ENCODE measurements around the gene PSMA5.
"Not testable (repeated sequence)": the region's sequence is repeated elsewhere in the genome, so short reads cannot be mapped to it uniquely, and the experiment has no call there.

Gene PSMA5

DNA sequence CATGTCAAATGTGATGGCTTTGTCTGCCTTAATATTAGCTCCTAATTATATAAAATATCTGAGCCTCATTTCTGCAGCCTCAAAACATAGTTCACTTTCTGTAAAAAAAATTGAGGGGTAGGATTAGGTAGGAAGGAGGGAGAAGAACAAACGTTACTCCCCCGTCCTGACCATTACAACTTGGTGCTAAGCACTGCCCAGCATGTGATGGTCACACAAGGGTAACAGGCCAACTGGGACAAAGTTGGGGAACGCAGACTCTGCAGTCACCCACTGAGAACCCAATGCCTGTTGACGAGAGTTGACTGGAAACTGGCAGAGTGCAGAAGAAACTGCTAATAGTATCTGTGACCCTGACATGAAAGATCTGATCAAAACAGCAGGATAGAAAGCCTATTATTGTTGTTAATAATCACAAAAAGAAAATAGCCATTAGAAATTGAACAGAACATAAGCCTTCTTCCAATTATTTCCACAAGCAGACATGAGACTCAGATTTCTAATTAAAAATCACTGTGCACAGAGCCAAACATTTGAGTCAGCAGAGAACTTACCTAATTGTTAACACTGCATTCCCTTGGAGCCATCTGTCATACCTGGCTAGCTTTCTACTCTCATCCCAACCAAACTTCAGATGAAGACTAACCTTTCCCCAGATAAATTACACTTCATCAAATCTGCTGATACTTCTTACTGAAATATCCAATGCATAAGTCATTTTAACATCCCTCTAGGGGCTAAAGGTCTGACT, 34.0 kb downstream of the PSMA5 start:
- DNase-seq = no peak

DNA sequence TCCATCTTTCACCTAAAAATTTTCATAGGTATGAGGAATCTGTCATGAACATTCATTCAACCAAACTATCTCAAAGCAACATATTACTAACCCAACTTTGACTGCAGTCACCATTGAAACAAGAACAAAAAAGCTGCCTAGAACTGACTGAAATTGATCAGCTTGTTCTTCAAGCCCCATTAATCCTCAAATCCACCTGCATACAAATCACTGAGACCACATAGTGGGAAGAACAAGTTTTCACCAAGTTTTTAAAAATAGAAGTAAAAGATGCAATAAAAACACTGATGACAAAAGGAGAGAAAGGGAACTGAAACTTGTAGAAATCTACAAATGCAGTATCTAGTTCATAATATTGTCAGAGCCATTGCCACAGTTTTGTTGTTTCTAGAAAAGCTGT, 34.6 kb downstream of the PSMA5 start:
- no peak for DNase-seq

DNA sequence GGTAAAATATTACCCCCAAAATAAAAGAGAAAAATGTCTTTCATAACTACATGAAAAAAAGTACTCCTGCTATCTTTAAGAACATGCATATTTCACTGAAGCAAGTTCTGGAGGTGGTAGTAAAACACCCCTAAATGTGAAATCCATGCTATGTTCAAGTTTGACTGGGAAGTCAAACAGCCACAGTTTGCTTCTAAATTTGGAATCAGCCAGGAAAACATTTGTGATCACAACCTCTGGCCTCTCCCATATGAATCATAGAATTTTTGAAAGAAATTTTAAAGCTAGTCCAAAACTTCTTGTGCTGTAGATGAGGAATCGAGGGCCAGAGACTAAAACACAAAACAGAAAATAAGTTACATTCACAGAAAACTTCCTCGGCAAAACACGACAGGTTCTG, 35.1 kb downstream of the PSMA5 start:
- no peak for DNase-seq

DNA sequence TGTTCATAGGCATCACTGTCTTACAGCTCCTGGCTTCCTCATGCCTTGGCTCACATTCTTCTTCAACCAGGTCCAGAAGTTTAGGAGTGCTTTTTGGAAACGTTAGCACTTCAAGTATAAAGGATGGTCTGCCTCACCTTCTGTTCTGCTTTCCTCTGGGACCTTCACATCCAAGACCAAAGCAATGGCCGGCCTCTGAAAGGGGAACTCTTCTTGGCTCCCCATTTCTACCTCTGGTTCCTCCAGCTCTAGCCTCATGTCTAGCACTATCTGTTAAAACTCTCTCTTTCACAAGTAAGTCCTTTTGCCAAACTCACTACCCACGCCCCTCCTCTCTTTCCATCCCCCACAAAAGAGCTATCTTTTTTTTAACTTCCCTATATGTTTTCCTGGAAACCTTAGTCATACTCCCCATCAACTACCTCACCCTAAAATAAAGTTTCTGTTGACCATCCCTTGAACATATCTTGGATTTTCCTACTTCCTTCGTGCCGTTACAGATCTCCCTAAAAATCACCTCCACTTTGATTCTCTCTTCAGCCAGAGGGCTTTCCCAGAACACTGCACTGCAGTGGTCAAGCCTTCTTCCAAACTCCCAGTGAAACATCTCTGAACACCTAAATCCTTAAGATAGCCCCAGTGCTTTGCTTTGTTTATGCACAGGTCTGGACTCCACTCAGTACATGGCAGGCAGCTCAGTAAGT, 36.5 kb downstream of the PSMA5 start:
- DNase-seq = no peak

- DNase-seq = no peak
Measured at GRCh38 chr1:109388884-109389637, 37.2 kb downstream of the PSMA5 start.

DNA sequence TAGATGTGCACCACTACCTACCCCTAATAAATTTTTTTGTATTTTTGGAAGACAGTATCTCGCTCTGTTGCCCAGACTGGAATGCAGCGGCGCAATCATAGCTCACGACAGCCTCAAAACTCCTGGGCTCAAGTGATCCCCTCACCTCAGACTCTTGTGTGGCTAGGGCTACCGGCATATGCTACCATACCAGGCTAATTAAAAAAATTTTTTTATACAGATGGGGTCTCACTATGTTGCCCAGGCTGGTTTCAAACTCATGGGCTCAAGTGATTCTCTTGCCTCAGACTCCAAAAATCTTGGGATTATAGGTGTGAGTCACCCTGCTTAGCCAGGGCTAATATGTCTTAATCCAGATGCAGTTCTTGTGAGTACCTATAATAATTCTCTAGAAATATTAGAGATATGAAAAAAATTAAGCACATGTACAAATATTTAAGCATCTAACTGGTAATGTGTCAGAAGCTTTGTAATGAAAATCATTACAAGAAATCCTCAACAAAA, 38.0 kb downstream of the PSMA5 start:
- DNase-seq = no peak

GRCh38 chr1:109386054-109386717, 40.1 kb downstream of the PSMA5 start:
- no peak for DNase-seq

DNA sequence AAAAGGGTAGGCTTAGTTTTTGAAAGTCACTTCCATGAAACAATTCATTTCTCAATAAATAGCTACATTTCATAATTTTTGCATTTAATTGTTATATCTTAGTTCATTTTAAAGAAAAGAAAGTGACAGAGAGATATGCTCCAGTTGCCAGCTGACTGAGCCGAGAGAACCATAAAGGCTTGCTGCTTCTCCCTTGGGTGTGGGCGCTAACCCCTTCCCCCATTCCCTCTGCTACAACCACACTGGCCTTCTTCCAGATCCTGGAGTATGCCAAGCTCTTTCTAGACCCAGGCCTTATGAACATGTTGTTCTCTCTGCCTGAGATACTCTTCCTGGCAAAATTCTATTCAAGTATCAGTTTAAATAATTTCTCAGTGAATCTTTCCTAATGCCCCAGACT, 40.8 kb downstream of the PSMA5 start:
- no peak for DNase-seq

DNA sequence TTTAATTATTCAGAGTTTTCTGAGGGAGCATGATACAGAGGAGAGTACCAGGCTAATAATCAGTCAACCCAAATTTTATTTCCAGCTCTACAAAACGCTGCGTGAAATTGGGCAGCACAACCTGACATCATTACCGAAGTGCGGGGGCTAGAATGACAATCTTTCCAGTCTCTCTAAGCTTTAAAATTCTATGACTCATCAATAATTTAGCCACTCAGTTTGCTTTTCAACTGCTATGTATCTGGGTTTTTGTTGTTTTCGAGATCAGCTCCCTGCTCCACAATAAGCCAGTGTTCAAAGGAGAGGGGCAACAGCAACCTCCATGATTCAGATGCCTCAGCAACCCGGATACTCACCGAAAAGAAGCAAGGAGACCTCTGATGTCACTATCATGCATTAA, 42.4 kb downstream of the PSMA5 start:
- DNase-seq = no peak

GRCh38 chr1:109383087-109383779, 43.0 kb downstream of the PSMA5 start:
- no peak for DNase-seq

- DNase-seq = no peak
Measured at GRCh38 chr1:109381573-109381972, 44.7 kb downstream of the PSMA5 start.

DNA sequence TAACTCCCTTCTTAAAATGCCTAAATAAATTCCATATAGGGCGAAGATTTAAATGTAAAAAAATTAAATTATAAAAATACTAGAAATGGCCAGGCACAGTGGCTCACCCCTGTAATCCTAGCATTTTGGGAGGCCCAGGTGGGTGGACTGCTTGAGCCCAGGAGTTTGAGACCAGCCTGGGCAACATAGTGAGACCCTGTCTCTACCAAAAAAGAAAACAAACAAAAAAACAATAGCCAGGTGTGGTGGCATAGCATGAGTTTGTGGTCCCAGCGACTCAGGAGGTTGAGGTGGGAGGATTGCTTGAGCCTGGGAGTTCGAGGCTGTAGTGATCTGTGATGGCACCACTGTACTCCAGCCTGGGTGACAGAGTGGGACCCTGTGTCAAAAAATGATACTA, 46.3 kb downstream of the PSMA5 start:
- DNase-seq = no peak

- no peak for DNase-seq
Measured at GRCh38 chr1:109379422-109379821, 46.8 kb downstream of the PSMA5 start.

DNA sequence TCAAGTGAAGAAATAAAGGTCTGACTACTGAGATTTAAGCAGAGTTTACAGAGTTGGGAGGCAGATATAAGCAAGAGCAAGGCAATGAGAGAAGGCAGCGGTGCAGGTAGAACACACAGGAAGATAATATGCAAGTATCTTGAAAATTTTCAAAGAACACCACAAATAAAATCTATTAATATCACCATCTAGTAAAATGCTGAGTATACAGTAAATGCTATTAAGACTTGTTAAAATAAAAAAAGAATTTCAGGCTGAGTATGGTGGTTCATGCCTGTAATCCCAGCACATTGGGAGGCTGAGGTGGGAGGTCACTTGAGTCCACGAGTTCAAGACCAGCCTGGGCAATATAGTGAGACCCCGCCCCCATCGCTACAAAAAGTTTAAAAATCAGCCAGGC, 48.5 kb downstream of the PSMA5 start:
- no peak for DNase-seq

DNA sequence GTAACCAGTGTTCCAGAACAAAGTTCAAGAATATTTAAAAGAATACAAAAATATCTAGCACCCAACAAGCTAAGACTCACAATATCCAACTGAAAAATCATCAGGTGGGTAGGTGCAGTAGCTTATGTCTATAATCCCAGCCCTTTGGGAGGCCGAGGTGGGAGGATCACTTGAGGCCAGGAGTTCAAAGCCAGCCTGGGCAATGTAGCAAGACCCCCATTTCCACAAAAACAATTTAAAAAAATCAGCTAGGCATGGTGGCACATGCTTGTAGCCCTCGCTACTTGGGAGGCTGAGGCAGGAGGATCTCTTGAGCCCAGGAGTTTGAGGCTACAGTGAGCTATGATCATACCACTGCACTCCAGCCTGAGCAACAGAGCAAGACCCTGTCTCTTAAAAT, 52.6 kb downstream of the PSMA5 start:
- not testable (repeated sequence) for DNase-seq

GRCh38 chr1:109373126-109373525, 53.1 kb downstream of the PSMA5 start:
- DNase-seq = no peak

GRCh38 chr1:109372281-109372680, 54.0 kb downstream of the PSMA5 start:
- no peak for DNase-seq

DNA sequence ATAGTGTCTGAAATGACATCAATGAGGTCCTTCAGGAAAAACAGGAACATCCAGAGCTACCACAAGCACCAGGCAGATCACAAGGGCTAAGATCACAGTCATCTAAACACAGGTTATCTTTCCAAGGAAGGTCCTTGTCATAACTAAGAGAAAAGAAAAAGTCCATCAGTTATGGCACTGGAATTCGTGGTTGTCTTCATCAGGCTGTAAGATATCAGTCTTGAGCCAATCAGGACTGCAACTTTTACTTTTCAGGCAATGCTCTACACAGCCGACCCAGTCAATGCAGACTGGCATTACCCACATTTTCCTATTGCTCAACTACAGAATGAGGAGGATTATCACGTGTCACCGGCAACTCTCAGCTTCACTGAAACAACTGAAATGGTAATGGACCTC, 54.9 kb downstream of the PSMA5 start:
- no peak for DNase-seq

DNA sequence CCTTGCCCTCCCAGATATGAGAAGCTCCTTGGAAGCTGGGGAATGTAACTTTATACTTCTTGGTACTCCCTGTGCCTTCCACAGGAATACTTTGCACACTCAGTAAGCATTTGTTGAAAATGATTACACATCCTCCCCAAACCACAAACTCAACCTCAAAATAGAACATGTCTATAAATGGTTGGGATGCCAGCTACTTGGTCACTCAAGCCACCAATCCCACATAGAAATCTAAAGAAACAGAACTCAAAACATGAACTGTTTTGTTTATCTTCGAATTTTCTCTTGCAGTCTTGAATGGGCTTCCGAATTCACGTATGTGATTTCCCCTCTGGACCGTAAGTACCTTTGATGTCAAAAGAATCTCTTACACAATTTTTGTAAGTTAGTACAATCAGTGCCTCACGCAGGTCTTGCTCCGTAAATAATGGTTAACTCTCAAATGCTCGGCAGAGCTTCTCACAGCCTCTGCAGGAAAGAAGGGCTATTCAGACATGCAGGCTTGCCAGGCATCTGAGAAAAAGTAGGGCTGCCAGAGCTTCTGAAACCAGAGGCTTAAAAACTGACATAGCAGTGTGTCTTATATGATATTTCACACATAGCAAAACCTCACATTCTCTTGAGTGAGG, 55.4 kb downstream of the PSMA5 start:
- DNase-seq = no peak

DNA sequence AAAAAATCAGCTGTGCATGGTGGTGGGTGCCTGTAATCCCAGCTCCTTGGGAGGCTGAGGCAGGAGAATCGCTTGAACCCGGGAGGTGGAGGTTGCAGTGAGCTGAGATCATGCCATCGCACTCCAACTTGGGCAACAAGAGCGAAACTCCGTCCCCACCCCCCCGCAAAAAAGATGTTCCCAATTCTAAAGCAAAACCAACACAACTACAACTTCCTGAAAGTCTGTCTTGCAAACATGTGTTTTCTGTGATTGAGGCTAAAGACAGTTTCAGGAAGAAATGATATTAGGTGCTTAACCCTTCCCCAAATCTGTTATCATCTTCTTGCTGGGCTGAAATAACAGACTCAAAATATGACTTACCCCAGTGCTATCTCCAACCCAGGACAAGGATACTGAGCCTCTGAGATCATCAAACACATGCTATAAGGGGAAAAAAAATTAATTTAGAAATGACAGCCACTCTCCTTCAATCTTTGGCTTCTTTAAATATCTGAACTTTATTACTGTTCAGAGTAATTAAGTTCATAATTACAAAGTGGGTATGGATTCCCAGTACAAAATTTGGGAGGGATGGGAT, 57.0 kb downstream of the PSMA5 start:
- no peak for DNase-seq

GRCh38 chr1:109368464-109368863, 57.8 kb downstream of the PSMA5 start:
- no peak for DNase-seq

DNA sequence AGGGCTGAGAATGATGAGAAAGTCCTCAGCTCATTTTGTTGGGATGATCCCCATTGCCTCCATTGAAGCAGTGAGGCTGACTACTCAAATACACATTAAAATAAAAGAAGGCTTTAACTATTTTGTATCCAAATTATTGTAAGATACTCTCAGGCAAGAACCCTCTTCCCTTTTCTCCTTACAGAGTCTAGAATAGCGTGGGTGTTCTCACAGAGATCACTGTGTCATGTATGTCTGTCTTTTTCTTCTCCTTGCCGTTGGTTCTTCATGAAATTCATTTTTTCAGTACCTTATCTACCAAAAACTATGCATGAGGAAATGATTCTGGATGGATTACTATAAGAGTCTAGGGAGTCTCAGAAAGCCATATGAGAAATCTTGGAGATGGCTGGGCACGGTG, 58.6 kb downstream of the PSMA5 start:
- no peak for DNase-seq

Measured in stimulated activated CD4-positive, alpha-beta T cell treated with anti-CD3 and anti-CD28 coated beads, Interleukin-2, amount 100 ng/mL, for 24 hours (primary cell).